HL-60 (cell line): ENCODE data around the gene EIF2B2.

Experiments
- CTCF ChIP-seq: IDR thresholded peaks from one replicate; pipeline ENCODE4 v1.5.1; 2011; ENCODE audit warnings: low read length, control low read depth, inconsistent platforms; ENCODE audit not compliant: insufficient read depth
- GABPA ChIP-seq: IDR thresholded peaks from 2 replicates; pipeline ENCODE4 v1.6.1; 2012; ENCODE audit warnings: low read depth
- POLR2AphosphoS5 ChIP-seq: IDR thresholded peaks from 2 replicates; pipeline ENCODE4 v1.6.1; 2012; ENCODE audit warnings: low read depth
- REST ChIP-seq: IDR thresholded peaks from 2 replicates; pipeline ENCODE4 v1.6.1; 2012; ENCODE audit warnings: low read depth; ENCODE audit not compliant: insufficient replicate concordance
- SPI1 ChIP-seq: IDR thresholded peaks from 2 replicates; pipeline ENCODE4 v1.6.1; 2012; ENCODE audit warnings: low read depth, mild to moderate bottlenecking, borderline replicate concordance

- TF ChIP-seq CTCF (no peak), SPI1 (peak; percentile 34; the same call in 1 of the 2 replicates), POLR2AphosphoS5 (peak; percentile 20; the same call in 1 of the 2 replicates), REST (no peak), GABPA (peak; percentile 89)
These were observed at the start of gene EIF2B2 for GRCh38 chr14:75002392-75003249.
